H1 (cell line): Measurements from ENCODE around the gene ERP44. TPM values are rescaled to one million over a fixed set of nuclear protein-coding genes. Genes with fewer than 3 reads are reported as not detected.

Experiments
- ATF3 ChIP-seq: IDR thresholded peaks from 2 replicates; pipeline ENCODE4 v1.6.1; 2011; ENCODE audit warnings: low read depth, mild to moderate bottlenecking, low read length; ENCODE audit not compliant: insufficient read depth
- CHD2 ChIP-seq: IDR thresholded peaks from 2 replicates; pipeline ENCODE4 v1.6.1; 2012; ENCODE audit warnings: low read length, improper control_type of control experiment
- CHD7 ChIP-seq: fragments of 300-600 bp; sonication (generic); IDR thresholded peaks from 2 replicates; pipeline ENCODE4 v1.7.1; 2012; ENCODE audit warnings: low read length, moderate library complexity, mild to moderate bottlenecking, inconsistent platforms; ENCODE audit not compliant: insufficient replicate concordance
- GTF2F1 ChIP-seq: IDR thresholded peaks from 2 replicates; pipeline ENCODE4 v1.6.1; 2012; ENCODE audit warnings: low read depth, low read length, improper control_type of control experiment, borderline replicate concordance
- HDAC2 ChIP-seq, 2 experiments: fragments of 300-600 bp in 1 of 2; sonication (generic) in 1 of 2; IDR thresholded peaks; 2 replicates each; pipeline ENCODE4 v1.6.1; 2011 to 2012; ENCODE audit warnings: low read depth in 2 of 2, low read length in 2 of 2, mild to moderate bottlenecking in 2 of 2, moderate library complexity in 2 of 2, borderline replicate concordance in 1 of 2, inconsistent platforms in 1 of 2
- NANOG ChIP-seq: IDR thresholded peaks from 2 replicates; pipeline ENCODE4 v1.6.1; 2011; ENCODE audit warnings: low read length, low read depth, mild to moderate bottlenecking, inconsistent platforms; ENCODE audit not compliant: insufficient read depth, poor library complexity, severe bottlenecking
- RFX5 ChIP-seq: IDR thresholded peaks from 2 replicates; pipeline ENCODE4 v1.6.1; 2011; ENCODE audit warnings: low read depth, low read length, improper control_type of control experiment, borderline replicate concordance
- RNF2 ChIP-seq: fragments of 200-900, 300-1000 bp; sonication (generic); IDR thresholded peaks from 2 replicates; pipeline ENCODE4 v1.7.1; 2016; ENCODE audit warnings: borderline replicate concordance, low read depth, mild to moderate bottlenecking, antibody characterized with exemption, low read length; ENCODE audit not compliant: poor library complexity, severe bottlenecking; ENCODE audit errors: missing control alignments
- SUZ12 ChIP-seq: fragments of 200-600 bp; sonication (generic); IDR thresholded peaks from 2 replicates; pipeline ENCODE4 v1.6.1; 2012; ENCODE audit warnings: mild to moderate bottlenecking, inconsistent platforms, low read length, moderate library complexity, mixed read lengths
- polyA plus RNA-seq, 7 experiments: library from polyadenylated mRNA; depleted of rRNA in 3 of 7; stranded (reverse) in 5 of 7; unstranded in 2 of 7; fragments of >200 nt in 5 of 7; fragments of 200-250 nt in 2 of 7; gene quantifications; 1 replicate in 5 of 7; 2 replicates in 1 of 7; 4 replicates in 1 of 7; pipeline versions ENCODE4 v1.2.1 to v1.2.3, GENCODE V29; 2011 to 2013; ENCODE audit warnings: missing spikeins in 2 of 7, mixed read lengths in 2 of 7
- total RNA-seq: library from RNA; stranded (reverse); fragmentation: NEBNext Ultra II Directional; extraction: Animal tissue kit (Norgen Biotek cat#: 25700); gene quantifications from 2 replicates; pipeline ENCODE4 v1.2.1, GENCODE V29; 2021

The ERP44 gene
- total and polyA plus RNA-seq, 2 of the 8 experiments (the other 6 are each of a cell fraction or from before 2014, with no cell fraction given) = 5.7 to 15.6 TPM

- TF ChIP-seq CHD7 (no peak), GTF2F1 (no peak), RNF2 (no peak), NANOG (no peak), ATF3 (no peak), RFX5 (no peak), HDAC2 (IDR thresholded peaks at IDR 0.05; ENCODE audit: borderline replicate concordance in 1 of 2, low read depth in 2 of 2, low read length in 2 of 2) (no peak), CHD2 (no peak), SUZ12 (no peak)
Measured at GRCh38 chr9:100125236-100125635, 26.4 kb upstream of the ERP44 start (continued).
